Fibroblast of pulmonary artery (primary cell): ENCODE data around the gene MPHOSPH6.

ENCODE experiments used
- DNase-seq: peaks from one replicate; pipeline ENCODE4 v3.0.0-alpha.2; 2010; ENCODE audit warnings: low read depth
- H3K4me3 ChIP-seq: replicated peaks from 2 replicates; pipeline ENCODE4 v1.5.1; 2011; ENCODE audit warnings: low read depth, mild to moderate bottlenecking, control low read depth, low read length, moderate library complexity
- CTCF ChIP-seq: IDR thresholded peaks from 2 replicates; pipeline ENCODE4 v1.5.1; 2011; ENCODE audit warnings: mild to moderate bottlenecking, control low read depth, low read length, inconsistent platforms; ENCODE audit errors: missing control alignments

The MPHOSPH6 gene

DNA sequence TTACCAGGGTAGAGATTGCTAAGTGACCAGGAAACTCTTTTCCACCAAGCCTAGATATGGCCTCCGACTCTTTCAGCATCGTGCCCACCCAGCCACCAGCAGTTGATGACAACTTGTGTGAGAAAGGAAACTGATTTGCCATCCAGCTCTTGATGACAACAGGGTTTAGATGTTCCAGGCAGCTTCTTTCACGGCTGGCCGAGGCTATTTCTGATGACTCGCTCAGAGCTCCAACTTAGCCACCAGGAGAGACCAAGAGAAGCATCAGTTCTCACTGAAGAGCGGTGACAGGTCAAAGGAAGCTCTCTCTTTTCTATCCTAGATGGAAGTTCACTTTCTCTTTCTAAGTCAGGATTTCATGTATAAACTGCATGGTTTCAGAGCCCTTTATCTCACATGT is 61.2 kb downstream of the MPHOSPH6 start:
- H3K4me3 ChIP-seq: no peak overlapping the region
- TF ChIP-seq CTCF: no peak
- no peak for DNase-seq

GRCh38 chr16:82108100-82108499 is 61.9 kb downstream of the MPHOSPH6 start:
- TF ChIP-seq CTCF: no peak
- H3K4me3 ChIP-seq: no peak overlapping the region
- no peak for DNase-seq

- DNase-seq: no peak
- no peak for TF ChIP-seq CTCF
- no peak overlapping the region for H3K4me3 ChIP-seq
These were observed 64.9 kb downstream of the MPHOSPH6 start for GRCh38 chr16:82105107-82105506.
